Tibial nerve (tissue), 4 donors: ENCODE data around the gene GPATCH3. TPM values are rescaled to one million over a fixed set of nuclear protein-coding genes. Genes with fewer than 3 reads are reported as not detected.

Experiments
- DNase-seq, 2 donors: peaks; one replicate each; pipeline ENCODE4 v3.0.0-alpha.2; 2019; ENCODE audit warnings: low spot score in 2 of 2
- H3K27ac ChIP-seq, 4 donors: fragments of 200-600 bp; sonication (generic) in 3 of 4; one replicate each; pipeline ENCODE4 v1.5.1; 2017 to 2019; ENCODE audit warnings: mild to moderate bottlenecking in 1 of 4
- H3K27me3 ChIP-seq, 2 donors: fragments of 200-600 bp; sonication (generic) in 1 of 2; one replicate each; pipeline versions ENCODE4 v1.5.1 to v1.6.0; 2017 to 2019
- H3K36me3 ChIP-seq, 3 donors: fragments of 200-600 bp; sonication (generic); one replicate each; pipeline ENCODE4 v1.5.1; 2018 to 2019
- H3K4me1 ChIP-seq, 4 donors: fragments of 200-600 bp; sonication (generic) in 3 of 4; one replicate each; pipeline ENCODE4 v1.5.1; 2017 to 2019
- H3K4me3 ChIP-seq, 4 donors: fragments of 200-600 bp; sonication (generic) in 3 of 4; one replicate each; pipeline ENCODE4 v1.5.1; 2017 to 2019; ENCODE audit warnings: mild to moderate bottlenecking in 1 of 4, moderate library complexity in 1 of 4
- H3K9me3 ChIP-seq, 4 donors: fragments of 200-600 bp; sonication (generic) in 3 of 4; one replicate each; pipeline ENCODE4 v1.5.1; 2017 to 2019
- EP300 ChIP-seq, 2 donors: sonication (generic); formaldehyde crosslinking; IDR thresholded peaks; one replicate each; pipeline ENCODE4 v1.6.1; 2017; ENCODE audit warnings: antibody characterized with exemption in 2 of 2, mild to moderate bottlenecking in 1 of 2
- POLR2A ChIP-seq, 2 donors: fragments of 450-650 bp; IDR thresholded peaks; one replicate each; pipeline ENCODE4 v1.6.1; 2017; ENCODE audit warnings: antibody characterized with exemption in 2 of 2, mild to moderate bottlenecking in 2 of 2, moderate library complexity in 2 of 2
- WGBS, 2 donors: methylation state at CpG; one replicate each; pipeline ENCODE4 v1.1.5; 2018; 5-methylcytosine and 5-hydroxymethylcytosine counted together
- total RNA-seq, 4 donors: library from RNA; depleted of rRNA; stranded (reverse); fragments of >200 nt; gene quantifications; one replicate each; pipeline ENCODE4 v1.1.0, GENCODE V29; 2016
- TF ChIP-seq, protein P1 (sequence below), 5 experiments: fragments of 200-600 bp in 3 of 5; fragments of 450-650 bp in 2 of 5; sonication (generic) in 3 of 5; IDR thresholded peaks; one replicate each; pipeline ENCODE4 v1.5.1; 2016 to 2019; ENCODE audit warnings: antibody characterized with exemption in 5 of 5, mild to moderate bottlenecking in 3 of 5, moderate library complexity in 2 of 5

Gene GPATCH3
- total RNA-seq, 4 donors from 2014 or later = 7.8 to 26.1 (median 12.5) TPM

DNA sequence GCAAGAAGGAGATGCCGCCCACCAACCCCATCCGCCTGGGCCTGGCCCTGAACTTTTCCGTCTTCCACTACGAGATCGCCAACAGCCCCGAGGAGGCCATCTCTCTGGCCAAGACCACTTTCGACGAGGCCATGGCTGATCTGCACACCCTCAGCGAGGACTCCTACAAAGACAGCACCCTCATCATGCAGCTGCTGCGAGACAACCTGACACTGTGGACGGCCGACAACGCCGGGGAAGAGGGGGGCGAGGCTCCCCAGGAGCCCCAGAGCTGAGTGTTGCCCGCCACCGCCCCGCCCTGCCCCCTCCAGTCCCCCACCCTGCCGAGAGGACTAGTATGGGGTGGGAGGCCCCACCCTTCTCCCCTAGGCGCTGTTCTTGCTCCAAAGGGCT lies 36.6 kb downstream of the GPATCH3 start:
- Histone ChIP-seq H3K27me3 (no peaks in the 10 kb centered on the region), H3K36me3 (peaks cover 0 to 3% (median 0%) of the 10 kb centered on the region in 3 donors), H3K4me3 (peak overlapping the region; percentile 33 to 75 (median 70)), H3K9me3 (no peaks in the 10 kb centered on the region), H3K27ac (peak overlapping the region in 3 of 4 donors; percentile 42 to 99 (median 93)), H3K4me1 (peaks cover 0 to 22% (median 8%) of the 10 kb centered on the region in 4 donors)
- 67 to 72% methylated on average over 3 to 20 of the region's 20 CpGs for WGBS, 2 donors
- TF ChIP-seq, protein P1, sequence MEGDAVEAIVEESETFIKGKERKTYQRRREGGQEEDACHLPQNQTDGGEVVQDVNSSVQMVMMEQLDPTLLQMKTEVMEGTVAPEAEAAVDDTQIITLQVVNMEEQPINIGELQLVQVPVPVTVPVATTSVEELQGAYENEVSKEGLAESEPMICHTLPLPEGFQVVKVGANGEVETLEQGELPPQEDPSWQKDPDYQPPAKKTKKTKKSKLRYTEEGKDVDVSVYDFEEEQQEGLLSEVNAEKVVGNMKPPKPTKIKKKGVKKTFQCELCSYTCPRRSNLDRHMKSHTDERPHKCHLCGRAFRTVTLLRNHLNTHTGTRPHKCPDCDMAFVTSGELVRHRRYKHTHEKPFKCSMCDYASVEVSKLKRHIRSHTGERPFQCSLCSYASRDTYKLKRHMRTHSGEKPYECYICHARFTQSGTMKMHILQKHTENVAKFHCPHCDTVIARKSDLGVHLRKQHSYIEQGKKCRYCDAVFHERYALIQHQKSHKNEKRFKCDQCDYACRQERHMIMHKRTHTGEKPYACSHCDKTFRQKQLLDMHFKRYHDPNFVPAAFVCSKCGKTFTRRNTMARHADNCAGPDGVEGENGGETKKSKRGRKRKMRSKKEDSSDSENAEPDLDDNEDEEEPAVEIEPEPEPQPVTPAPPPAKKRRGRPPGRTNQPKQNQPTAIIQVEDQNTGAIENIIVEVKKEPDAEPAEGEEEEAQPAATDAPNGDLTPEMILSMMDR (IDR thresholded peaks at IDR 0.05) = no peak
- TF ChIP-seq POLR2A (IDR thresholded peaks at IDR 0.05) (no peak), EP300 (IDR thresholded peaks at IDR 0.05) (no peak)
- no peak for DNase-seq

DNA sequence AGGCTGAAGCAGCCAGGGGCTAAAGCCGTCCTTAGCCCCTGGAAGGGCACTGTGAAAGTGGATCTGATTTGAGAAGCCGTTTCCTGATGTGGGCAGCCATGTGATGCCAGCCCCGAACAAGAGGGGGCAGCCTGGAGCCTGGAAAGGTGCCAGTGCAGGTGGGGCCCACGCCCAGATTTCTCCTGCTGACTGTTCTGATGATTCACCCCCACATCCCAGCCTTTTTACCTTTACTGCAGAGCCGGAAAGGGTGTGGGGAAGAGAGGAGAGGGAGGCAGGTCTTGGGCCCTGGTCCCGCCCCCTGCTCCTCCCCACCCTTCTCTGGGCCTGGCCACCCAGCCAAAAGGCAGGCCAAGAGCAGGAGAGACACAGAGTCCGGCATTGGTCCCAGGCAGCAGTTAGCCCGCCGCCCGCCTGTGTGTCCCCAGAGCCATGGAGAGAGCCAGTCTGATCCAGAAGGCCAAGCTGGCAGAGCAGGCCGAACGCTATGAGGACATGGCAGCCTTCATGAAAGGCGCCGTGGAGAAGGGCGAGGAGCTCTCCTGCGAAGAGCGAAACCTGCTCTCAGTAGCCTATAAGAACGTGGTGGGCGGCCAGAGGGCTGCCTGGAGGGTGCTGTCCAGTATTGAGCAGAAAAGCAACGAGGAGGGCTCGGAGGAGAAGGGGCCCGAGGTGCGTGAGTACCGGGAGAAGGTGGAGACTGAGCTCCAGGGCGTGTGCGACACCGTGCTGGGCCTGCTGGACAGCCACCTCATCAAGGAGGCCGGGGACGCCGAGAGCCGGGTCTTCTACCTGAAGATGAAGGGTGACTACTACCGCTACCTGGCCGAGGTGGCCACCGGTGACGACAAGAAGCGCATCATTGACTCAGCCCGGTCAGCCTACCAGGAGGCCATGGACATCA lies 37.2 kb downstream of the GPATCH3 start, which contains the start of gene SFN:
Gene SFN, plus strand, starts transcription at position 369 of the 904 bp plus-strand sequence. Its CDS starts 64 bp downstream, at position 433.
- no peaks in the 10 kb centered on the region for H3K9me3 ChIP-seq
- DNase-seq = no peak
- H3K27ac ChIP-seq = peak within 1 kb of the TSS in 3 of 4 donors; percentile 42 to 99 (median 93)
- 79 to 85% methylated on average over 36 to 37 of the region's 37 CpGs for WGBS, 2 donors
- no peaks in the 10 kb centered on the region for H3K27me3 ChIP-seq
- H3K4me3 ChIP-seq = peak within 1 kb of the TSS; percentile 33 to 75 (median 70)
- H3K4me1 ChIP-seq = peaks cover 0 to 22% (median 8%) of the 10 kb centered on the region in 4 donors
- peaks cover 0 to 7% (median 0%) of the 10 kb centered on the region in 3 donors for H3K36me3 ChIP-seq
- TF ChIP-seq, protein P1 (IDR thresholded peaks at IDR 0.05) = peak in 1 of 5 experiments; percentile 20
- TF ChIP-seq EP300 (IDR thresholded peaks at IDR 0.05) (no peak), POLR2A (IDR thresholded peaks at IDR 0.05) (no peak)

DNA sequence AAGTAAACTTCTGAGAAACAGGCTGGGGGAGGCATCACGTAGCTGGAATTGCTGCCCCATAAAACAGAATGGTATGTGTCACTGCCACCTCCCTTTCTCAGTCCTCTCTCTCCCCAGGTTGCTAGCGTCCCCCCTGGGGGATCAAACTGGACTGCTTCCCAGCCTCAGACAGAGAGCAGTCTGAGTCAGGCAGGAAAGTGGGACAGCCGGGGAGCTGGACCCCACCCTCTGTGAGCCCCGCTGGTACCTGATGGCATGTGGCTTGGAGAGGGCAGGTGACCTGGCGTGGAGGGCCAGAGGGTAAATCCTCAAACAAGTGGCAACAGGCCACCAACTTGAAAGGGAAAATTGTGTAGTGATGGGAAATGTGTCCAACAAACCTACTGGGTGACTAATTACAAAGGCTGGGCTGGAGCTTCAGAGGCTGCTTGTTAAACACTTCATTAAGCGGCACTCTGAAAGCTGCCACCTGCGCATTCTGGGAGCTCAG lies 38.3 kb downstream of the GPATCH3 start:
- H3K4me1 ChIP-seq = peaks cover 0 to 22% (median 8%) of the 10 kb centered on the region in 4 donors
- DNase-seq = no peak
- H3K27me3 ChIP-seq = no peaks in the 10 kb centered on the region
- WGBS, 2 donors = 70 to 77% methylated on average over 7 of the region's 7 CpGs
- H3K9me3 ChIP-seq = no peaks in the 10 kb centered on the region
- no peak overlapping the region for H3K4me3 ChIP-seq
- TF ChIP-seq EP300 (IDR thresholded peaks at IDR 0.05) (no peak), POLR2A (IDR thresholded peaks at IDR 0.05) (no peak)
- H3K36me3 ChIP-seq = peaks cover 0 to 18% (median 0%) of the 10 kb centered on the region in 3 donors
- peak overlapping the region in 1 of 4 donors; percentile 43 for H3K27ac ChIP-seq

DNA sequence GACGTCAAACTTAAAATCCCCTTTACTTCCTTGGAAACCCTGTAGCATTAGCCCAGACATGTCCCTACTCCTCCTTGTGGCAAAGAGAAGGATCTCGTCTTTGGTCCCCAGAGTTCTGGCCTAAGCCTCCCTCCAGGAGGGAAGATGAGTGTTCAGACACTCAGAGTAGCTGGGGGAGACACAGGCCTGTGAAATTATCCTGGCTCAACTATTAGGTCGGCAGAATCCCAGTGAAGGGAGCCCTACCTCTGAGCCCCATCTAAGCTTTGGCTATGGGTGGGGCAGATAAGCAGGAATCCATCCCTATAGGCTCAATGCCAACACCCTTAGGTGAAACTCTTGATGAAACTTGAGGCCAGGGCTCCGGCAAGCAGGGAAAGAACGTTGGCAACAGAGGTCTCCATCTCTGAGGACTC lies 39.0 kb downstream of the GPATCH3 start:
- TF ChIP-seq, protein P1 (IDR thresholded peaks at IDR 0.05) = no peak
- TF ChIP-seq POLR2A (IDR thresholded peaks at IDR 0.05) = no peak
- TF ChIP-seq EP300 (IDR thresholded peaks at IDR 0.05) = no peak
- Histone ChIP-seq H3K27ac (no peak overlapping the region), H3K36me3 (peaks cover 0 to 24% (median 0%) of the 10 kb centered on the region in 3 donors), H3K9me3 (no peaks in the 10 kb centered on the region), H3K4me3 (no peak overlapping the region), H3K27me3 (no peaks in the 10 kb centered on the region), H3K4me1 (peaks cover 0 to 22% (median 8%) of the 10 kb centered on the region in 4 donors)
- 51 to 61% methylated on average over 5 of the region's 5 CpGs for WGBS, 2 donors
- no peak for DNase-seq

DNA sequence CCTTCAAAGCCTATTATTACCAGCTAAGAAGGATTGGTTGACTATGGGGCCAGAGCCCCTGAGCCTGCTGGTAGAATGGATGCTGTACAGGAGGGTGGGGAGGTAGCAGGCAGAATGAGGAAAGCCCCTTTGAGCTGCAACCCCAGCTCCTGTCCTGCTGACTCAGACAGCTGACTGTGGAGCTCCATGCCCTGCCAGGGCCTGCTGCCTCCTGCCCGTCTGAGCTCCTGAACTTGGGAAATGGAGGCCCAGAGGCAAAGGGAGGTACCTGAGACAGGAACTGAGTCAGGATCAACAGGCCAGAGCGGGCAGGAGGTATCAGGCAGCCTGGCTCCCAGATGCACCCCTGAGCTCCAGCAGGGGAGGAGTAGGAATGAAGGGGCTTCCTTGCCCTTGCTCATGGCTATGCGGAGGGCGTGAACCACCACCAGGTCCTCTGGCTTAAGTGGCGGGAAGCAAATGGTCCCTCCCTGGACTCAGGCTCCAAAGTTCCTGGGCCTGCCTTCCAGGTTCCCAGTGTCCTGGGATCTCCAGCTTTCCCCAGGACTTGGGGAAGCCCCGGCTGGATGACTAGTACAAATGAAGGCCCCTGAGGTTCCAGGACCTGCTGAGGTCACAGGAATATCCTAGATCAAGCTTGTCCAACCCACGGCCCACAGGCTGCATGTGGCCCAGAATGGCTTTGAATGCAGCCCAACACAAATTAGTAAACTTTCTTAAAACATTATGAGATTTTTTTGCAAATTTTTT lies 41.2 kb downstream of the GPATCH3 start:
- 83 to 90% methylated on average over 6 to 7 of the region's 7 CpGs for WGBS, 2 donors
- Histone ChIP-seq H3K9me3 (no peaks in the 10 kb centered on the region), H3K4me1 (peaks cover 0 to 6% (median 5%) of the 10 kb centered on the region in 4 donors), H3K4me3 (no peak overlapping the region), H3K27ac (no peak overlapping the region), H3K36me3 (peaks cover 0 to 47% (median 0%) of the 10 kb centered on the region in 3 donors), H3K27me3 (no peaks in the 10 kb centered on the region)
- TF ChIP-seq EP300 (IDR thresholded peaks at IDR 0.05) (no peak), POLR2A (IDR thresholded peaks at IDR 0.05) (no peak)
- TF ChIP-seq, protein P1 (IDR thresholded peaks at IDR 0.05) = no peak
- DNase-seq = no peak
